Astrocyte of the cerebellum (primary cell): Measurements from ENCODE around the gene CEP295NL.

Experiments
- DNase-seq: peaks from one replicate; pipeline ENCODE4 v3.0.0-alpha.2; 2011; ENCODE audit warnings: low read depth
- H3K4me3 ChIP-seq: 2 replicates; pipeline ENCODE4 v1.5.1; 2011; ENCODE audit warnings: mild to moderate bottlenecking, low read depth, low read length, moderate library complexity
- CTCF ChIP-seq: IDR thresholded peaks from 2 replicates; pipeline ENCODE4 v1.5.1; 2012; ENCODE audit warnings: low read length, low read depth, moderate library complexity, mild to moderate bottlenecking; ENCODE audit errors: missing control alignments
- in situ Hi-C: cut with HindIII; loops from 2 replicates; pipeline ENCODE4 v1.10.0; 2017; ENCODE audit warnings: low sequenced_read_pairs

The CEP295NL gene

GRCh38 chr17:78864117-78864516 is 38.9 kb downstream of the CEP295NL start:
- H3K4me3 ChIP-seq, result no peak overlapping the region
- in situ Hi-C loops, result no loop called here
- TF ChIP-seq CTCF, result no peak
- DNase-seq, result no peak

DNA sequence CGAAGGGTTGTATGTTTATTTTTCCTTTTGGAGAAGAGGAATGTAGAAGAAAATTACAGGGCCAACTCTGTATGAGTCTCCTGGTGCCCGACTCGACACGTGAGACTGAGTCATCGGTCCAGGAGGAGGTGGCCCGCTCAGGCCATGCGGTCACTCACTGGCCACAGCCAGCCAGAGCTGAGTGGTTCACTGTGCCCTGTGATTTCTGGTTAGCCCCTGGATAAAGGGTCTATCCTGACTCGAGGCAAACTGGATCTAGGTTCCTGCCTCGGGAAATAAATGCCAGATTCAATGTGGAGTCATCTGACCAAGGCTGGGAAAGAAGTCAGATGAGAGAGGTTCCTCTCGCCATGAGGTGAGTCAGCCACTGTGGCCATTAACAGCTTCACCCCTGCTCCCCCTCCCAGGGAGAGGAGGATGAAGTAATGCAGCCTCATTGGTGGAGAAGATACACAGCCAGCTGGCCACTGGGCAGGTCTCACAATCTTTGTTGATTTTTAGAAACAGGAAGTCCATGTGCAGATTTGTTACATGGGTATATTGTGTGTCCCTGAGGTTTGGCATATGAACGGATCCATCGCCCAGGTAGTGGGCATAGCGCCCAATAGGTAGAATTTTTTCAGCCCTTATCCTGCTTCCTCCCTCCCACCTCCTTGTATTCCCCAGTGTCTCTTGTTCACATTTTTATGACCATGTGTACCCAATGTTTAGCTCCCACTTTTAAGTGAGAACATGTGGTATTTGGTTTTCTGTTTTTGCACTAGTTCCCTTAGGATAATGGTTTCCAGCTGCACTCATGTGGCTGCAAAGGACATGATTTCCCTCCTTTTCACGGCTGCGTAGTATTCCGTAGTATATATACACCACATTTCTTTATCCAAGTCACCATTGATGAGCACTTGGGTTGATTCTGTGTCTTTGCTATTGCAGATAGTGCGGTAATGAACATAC is 40.7 kb downstream of the CEP295NL start:
- H3K4me3 ChIP-seq, result peak overlapping the region; percentile 3
- in situ Hi-C loops, result no loop called here
- DNase-seq, result peak; percentile 94
- no peak for TF ChIP-seq CTCF

DNA sequence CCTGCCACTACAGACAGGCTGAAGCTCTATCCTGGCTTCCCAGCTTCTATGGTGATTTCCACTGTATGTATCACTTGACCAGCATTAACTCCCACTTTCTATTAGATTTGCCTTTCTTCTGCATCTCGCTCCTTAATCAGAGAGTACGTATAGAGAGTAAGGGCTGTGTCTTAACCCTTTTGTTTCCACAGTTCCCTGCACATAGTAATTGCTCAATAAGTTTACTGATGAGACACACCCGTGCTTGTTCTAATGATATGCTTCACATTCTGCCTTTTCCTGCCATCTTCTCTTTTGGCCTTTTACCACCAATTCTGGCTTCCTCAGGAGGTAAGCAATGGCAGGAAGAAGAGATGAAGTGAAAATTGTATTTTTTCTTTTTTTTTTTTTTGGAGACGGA is 41.8 kb downstream of the CEP295NL start:
- in situ Hi-C loops, result no loop called here
- no peak for TF ChIP-seq CTCF
- no peak for DNase-seq
- no peak overlapping the region for H3K4me3 ChIP-seq

DNA sequence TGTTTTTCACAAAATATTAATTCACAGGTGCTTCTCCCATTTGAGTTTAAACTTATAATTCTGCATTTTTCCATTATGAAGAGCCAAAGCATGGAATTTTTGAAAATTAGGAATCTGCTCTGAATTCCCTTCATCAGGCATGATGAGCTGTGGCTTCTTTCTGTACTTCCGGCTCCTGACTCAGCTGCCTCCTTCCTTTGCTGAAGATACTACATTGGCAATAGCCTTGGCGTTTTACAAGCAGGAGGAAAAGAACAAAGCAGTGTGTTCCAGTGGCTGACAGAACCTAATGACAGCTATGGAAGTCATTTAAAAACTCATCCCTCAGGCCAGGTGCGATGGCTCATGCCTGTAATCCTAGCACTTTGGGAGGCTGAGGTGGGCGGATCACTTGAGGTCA is 44.0 kb downstream of the CEP295NL start:
- in situ Hi-C loops, result no loop called here
- no peak overlapping the region for H3K4me3 ChIP-seq
- no peak for TF ChIP-seq CTCF
- no peak for DNase-seq

DNA sequence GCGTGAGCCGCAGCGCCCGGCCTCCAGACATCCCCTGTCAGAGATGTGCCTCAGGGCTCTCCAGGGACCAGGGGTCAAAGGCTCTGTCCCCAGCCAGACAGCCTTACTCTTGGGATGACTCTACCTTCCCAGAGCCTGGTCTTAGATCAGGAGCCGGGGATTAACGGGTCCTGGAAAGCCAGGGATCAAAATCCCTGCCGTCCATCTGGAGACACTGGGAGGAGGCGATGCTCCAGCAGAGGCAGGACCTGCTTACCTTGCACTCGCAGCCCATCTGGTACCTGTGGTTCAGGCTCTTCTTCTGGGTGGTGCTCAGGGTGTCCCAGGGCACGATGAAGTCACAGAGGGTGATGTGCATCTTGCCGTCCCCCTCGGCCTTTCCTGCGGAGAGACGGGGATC is 45.7 kb downstream of the CEP295NL start:
- in situ Hi-C loops, result no loop called here
- no peak for TF ChIP-seq CTCF
- H3K4me3 ChIP-seq, result no peak overlapping the region
- DNase-seq, result no peak

GRCh38 chr17:78855561-78856165 is 47.3 kb downstream of the CEP295NL start:
- TF ChIP-seq CTCF, result no peak
- in situ Hi-C loops, result no loop called here
- H3K4me3 ChIP-seq, result no peak overlapping the region
- no peak for DNase-seq
